ENCODE measurements around the gene USF2. TPM values are rescaled to one million over a fixed set of nuclear protein-coding genes. Genes with fewer than 3 reads are reported as not detected.

USF2 gene
- total and polyA plus RNA-seq, 2 of the 8 experiments (the other 6 are each of a cell fraction or from before 2014, with no cell fraction given), result 74.1 to 109 TPM

DNA sequence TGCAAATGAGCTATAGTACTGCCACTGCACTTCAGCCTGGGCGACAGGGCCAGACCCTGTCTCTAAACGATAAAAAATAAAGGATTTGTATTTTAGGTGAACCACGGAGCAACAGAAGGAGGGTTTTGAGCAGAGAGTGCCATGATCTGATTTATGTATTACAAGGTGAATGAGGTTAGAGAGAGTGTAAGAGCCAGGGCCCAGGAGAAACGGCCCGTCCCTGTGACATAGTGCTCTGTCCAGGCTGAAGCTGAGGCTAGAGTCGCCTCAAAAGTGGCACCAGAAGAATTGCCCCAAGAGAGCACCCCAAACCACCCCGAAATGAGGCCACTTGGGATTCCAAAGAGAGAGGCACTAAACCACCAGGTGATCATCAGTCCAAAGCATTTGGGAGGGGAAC lies 40.1 kb downstream of the USF2 start:
- no peak overlapping the region for H2BK5ac ChIP-seq (ENCODE audit: low read depth, low read length)
- no peaks in the 10 kb centered on the region for H3K79me2 ChIP-seq (ENCODE audit: control insufficient read depth in 1 of 2, insufficient read depth in 2 of 2, low read length in 2 of 2)
- no peak overlapping the region for H2AFZ ChIP-seq (ENCODE audit: low read length)
- CTCF ChIA-PET (ENCODE audit: partially characterized antibody), result interaction anchor here (0.6 to 1.5 kb wide), 6 partner anchors 10 to 242 kb away, joined by 3 to 7 read pairs (median 4); no protein-coding TSS in a partner anchor
- H3K4me1 ChIP-seq (replicated peaks in 1 of 4; ENCODE audit: control insufficient read depth in 3 of 4, insufficient read depth in 4 of 4, low read length in 3 of 4), result peaks cover 0 to 2% (median 0%) of the 10 kb centered on the region in 4 experiments; a peak in 1 of 7 replicates
- H3K4me3 ChIP-seq (ENCODE audit: extremely low read depth in 1 of 4, insufficient read depth in 2 of 4, low read depth in 3 of 4, low read length in 4 of 4), result no peak overlapping the region
- H3K27me3 ChIP-seq (replicated peaks in 1 of 4; ENCODE audit: control insufficient read depth in 3 of 4, extremely low read depth in 1 of 4, insufficient read depth in 3 of 4, low read length in 3 of 4), result no peaks in the 10 kb centered on the region
- no peak overlapping the region for H3K14ac ChIP-seq (ENCODE audit: insufficient read length)
- H3K79me1 ChIP-seq (ENCODE audit: low read depth, low read length), result no peaks in the 10 kb centered on the region
- no peak overlapping the region for H2BK12ac ChIP-seq (ENCODE audit: low read depth, low read length)
- H3K27ac ChIP-seq (ENCODE audit: low read depth, low read length), result no peak overlapping the region
- FAIRE-seq, result no peak
- H3K23ac ChIP-seq (ENCODE audit: insufficient read length), result no peak overlapping the region
- no peaks in the 10 kb centered on the region for H3K36me3 ChIP-seq (ENCODE audit: control insufficient read depth in 2 of 4, insufficient read depth in 4 of 4, low read length in 3 of 4)
- no peak overlapping the region for H4K5ac ChIP-seq (ENCODE audit: insufficient read length, low read depth, low read length)
- H3K18ac ChIP-seq (ENCODE audit: extremely low read depth, low read length), result no peak overlapping the region
- H4K20me1 ChIP-seq (replicated peaks in 1 of 2; ENCODE audit: control insufficient read depth in 1 of 2, insufficient read depth in 2 of 2, low read length in 2 of 2), result no peaks in the 10 kb centered on the region
- no peak overlapping the region for H2AK5ac ChIP-seq (ENCODE audit: low read depth, low read length)
- DNase-seq (ENCODE audit: low read depth in 1 of 2, low spot score in 2 of 2), result no peak
- H2BK15ac ChIP-seq (ENCODE audit: low read length), result no peak overlapping the region
- POLR2A ChIA-PET (ENCODE audit: partially characterized antibody), result interaction anchor here (1.2 kb wide), 1 partner anchor 202 kb away, joined by 3 read pairs; no protein-coding TSS in a partner anchor
- no peak overlapping the region for H2BK20ac ChIP-seq (ENCODE audit: low read length)
- H3K23me2 ChIP-seq (ENCODE audit: low read depth, low read length), result no peaks in the 10 kb centered on the region
- H3K9me3 ChIP-seq (ENCODE audit: insufficient read depth in 2 of 2, low read depth in 1 of 2, low read length in 1 of 2), result no peaks in the 10 kb centered on the region
- H4K91ac ChIP-seq (replicated peaks; ENCODE audit: insufficient read length, low read length), result no peak overlapping the region
- H3K4me2 ChIP-seq (ENCODE audit: insufficient read depth in 1 of 2, low read depth in 2 of 2, low read length in 2 of 2), result no peak overlapping the region
- WGBS, 2 experiments (ENCODE audit: extremely low coverage in 1 of 2, insufficient coverage in 1 of 2, insufficient read length in 1 of 2, insufficient replicate concordance in 2 of 2, low coverage in 1 of 2, low lambda C conversion rate in 2 of 2, missing lambda C conversion rate in 1 of 2), result 77% methylated on average over 7 of the region's 7 CpGs; no CpG with 5 or more reads in 1 of the 2 experiments
- H3K4ac ChIP-seq (replicated peaks; ENCODE audit: insufficient read length, low read depth, low read length), result no peak overlapping the region
- H4K8ac ChIP-seq (ENCODE audit: extremely low read depth, insufficient read depth, low read length), result no peak overlapping the region
- no peak overlapping the region for H3K9ac ChIP-seq (replicated peaks in 1 of 4; ENCODE audit: extremely low read depth in 1 of 4, low read depth in 3 of 4, low read length in 3 of 4)
- no peak overlapping the region for H2BK120ac ChIP-seq (replicated peaks; ENCODE audit: low read depth, low read length)
- H3K56ac ChIP-seq (replicated peaks; ENCODE audit: insufficient read length, low read depth, low read length), result no peak overlapping the region
- no peak for TF ChIP-seq BRCA1 (IDR thresholded peaks at IDR 0.05; ENCODE audit: low read depth, low read length)
- TF ChIP-seq SIRT6 (IDR thresholded peaks at IDR 0.05; ENCODE audit: low read length), result no peak
- no peak for TF ChIP-seq CREB1 (IDR thresholded peaks at IDR 0.05)
- TF ChIP-seq TAF1 (IDR thresholded peaks at IDR 0.05; ENCODE audit: low read depth, low read length), result no peak
- no peak for TF ChIP-seq CTBP2 (IDR thresholded peaks at IDR 0.05; ENCODE audit: borderline replicate concordance, insufficient read depth, insufficient read length, low read length)
- TF ChIP-seq, protein P1, sequence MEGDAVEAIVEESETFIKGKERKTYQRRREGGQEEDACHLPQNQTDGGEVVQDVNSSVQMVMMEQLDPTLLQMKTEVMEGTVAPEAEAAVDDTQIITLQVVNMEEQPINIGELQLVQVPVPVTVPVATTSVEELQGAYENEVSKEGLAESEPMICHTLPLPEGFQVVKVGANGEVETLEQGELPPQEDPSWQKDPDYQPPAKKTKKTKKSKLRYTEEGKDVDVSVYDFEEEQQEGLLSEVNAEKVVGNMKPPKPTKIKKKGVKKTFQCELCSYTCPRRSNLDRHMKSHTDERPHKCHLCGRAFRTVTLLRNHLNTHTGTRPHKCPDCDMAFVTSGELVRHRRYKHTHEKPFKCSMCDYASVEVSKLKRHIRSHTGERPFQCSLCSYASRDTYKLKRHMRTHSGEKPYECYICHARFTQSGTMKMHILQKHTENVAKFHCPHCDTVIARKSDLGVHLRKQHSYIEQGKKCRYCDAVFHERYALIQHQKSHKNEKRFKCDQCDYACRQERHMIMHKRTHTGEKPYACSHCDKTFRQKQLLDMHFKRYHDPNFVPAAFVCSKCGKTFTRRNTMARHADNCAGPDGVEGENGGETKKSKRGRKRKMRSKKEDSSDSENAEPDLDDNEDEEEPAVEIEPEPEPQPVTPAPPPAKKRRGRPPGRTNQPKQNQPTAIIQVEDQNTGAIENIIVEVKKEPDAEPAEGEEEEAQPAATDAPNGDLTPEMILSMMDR (IDR thresholded peaks at IDR 0.05; ENCODE audit: control extremely low read depth in 1 of 3, insufficient read depth in 1 of 3, low read depth in 1 of 3, low read length in 3 of 3), result no peak
- TF ChIP-seq SUZ12 (IDR thresholded peaks at IDR 0.05; ENCODE audit: low read length), result no peak
- no peak for TF ChIP-seq JUN (IDR thresholded peaks at IDR 0.05; ENCODE audit: low read depth, low read length)
- TF ChIP-seq KDM4A (IDR thresholded peaks at IDR 0.05; ENCODE audit: low read depth, low read length, severe bottlenecking), result no peak
- TF ChIP-seq, protein P2, sequence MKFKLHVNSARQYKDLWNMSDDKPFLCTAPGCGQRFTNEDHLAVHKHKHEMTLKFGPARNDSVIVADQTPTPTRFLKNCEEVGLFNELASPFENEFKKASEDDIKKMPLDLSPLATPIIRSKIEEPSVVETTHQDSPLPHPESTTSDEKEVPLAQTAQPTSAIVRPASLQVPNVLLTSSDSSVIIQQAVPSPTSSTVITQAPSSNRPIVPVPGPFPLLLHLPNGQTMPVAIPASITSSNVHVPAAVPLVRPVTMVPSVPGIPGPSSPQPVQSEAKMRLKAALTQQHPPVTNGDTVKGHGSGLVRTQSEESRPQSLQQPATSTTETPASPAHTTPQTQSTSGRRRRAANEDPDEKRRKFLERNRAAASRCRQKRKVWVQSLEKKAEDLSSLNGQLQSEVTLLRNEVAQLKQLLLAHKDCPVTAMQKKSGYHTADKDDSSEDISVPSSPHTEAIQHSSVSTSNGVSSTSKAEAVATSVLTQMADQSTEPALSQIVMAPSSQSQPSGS (IDR thresholded peaks at IDR 0.05; ENCODE audit: low read length), result no peak

All from H1 (cell line).